Left cardiac atrium (tissue), 4 donors: ENCODE measurements around the gene CES4A. TPM values are rescaled to one million over a fixed set of nuclear protein-coding genes. Genes with fewer than 3 reads are reported as not detected.
"Not testable (repeated sequence)": the region's sequence is repeated elsewhere in the genome, so short reads cannot be mapped to it uniquely, and the experiment has no call there.

Experiments
- ATAC-seq, 2 donors: fragments of 200-7000 bp; cut with Tn5 transposase; one replicate each; pipeline ENCODE4 v1.9.1; 2020; ENCODE audit warnings: mild to moderate bottlenecking in 2 of 2, moderate library complexity in 2 of 2
- DNase-seq: peaks from one replicate; pipeline ENCODE4 v3.0.0-alpha.2; 2020
- intact Hi-C, 2 donors: fragments of 100-400 bp; cut with DNase I; formaldehyde crosslinking; loops; one replicate each; pipeline versions ENCODE4 v1.14.1 to v1.15.1; 2022 to 2023
- long read RNA-seq: library from polyadenylated mRNA; unstranded; transcript quantifications from one replicate; pipeline ENCODE4 v2.0.0, GENCODE V29; 2021
- total RNA-seq, 2 donors: library from RNA; stranded (reverse); fragmentation: NEBNext Ultra II Directional; extraction: Animal tissue kit (Norgen Biotek cat#: 25700); gene quantifications; one replicate each; pipeline ENCODE4 v1.2.1, GENCODE V29; 2021
- donor health status: DM: no; HTN: yes; CAD: no.
- donor health status: DM: no; HTN: yes; CAD: no; lungs with severe emphysema.
- donor health status: DM: yes; HTN: yes; CAD: no.
- donor health status: Dilated cardiomyopathy.

The CES4A gene
- 1 to 10 TPM; 5.2 to 8.5 TPM for total RNA-seq
- long read RNA-seq, partial matches to known transcripts: 2 of 6 reads
- long read RNA-seq, other reads (novel, unspliced or antisense): 3 of 6 reads

GRCh38 chr16:66988197-66988788, at the start of gene CES4A:
CES4A (plus strand) TSS chr16:66988589; CDS start chr16:66988773, 184 bp downstream.
- DNase-seq (no peak), ATAC-seq (peak; percentile 55 to 72)
- intact Hi-C loops: no loop called here

DNA sequence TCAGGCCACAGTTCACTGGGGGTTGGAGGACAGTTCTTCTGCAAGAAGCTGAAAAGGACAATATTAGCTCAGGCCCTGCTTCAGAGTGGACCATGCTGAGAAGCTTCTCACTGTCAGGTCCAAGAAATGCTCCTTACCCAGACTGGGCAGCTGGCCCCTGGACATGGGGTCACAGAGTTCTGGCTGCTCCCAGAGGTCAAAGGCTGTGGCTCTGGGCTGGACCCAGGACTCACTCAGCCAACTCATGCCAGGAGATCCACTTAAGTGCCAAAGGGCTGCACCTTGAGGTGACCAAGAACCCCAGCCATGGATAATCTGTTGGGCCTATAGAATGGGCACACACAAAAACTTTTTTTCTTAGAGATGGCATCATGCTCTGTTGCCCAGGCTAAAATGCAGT, 49.0 kb upstream of the CES4A start:
- ATAC-seq (no peak), DNase-seq (no peak)
- intact Hi-C loops: no loop called here

- ATAC-seq (no peak), DNase-seq (no peak)
- intact Hi-C loops: no loop called here
These were observed 48.2 kb upstream of the CES4A start for GRCh38 chr16:66940236-66940635.

- intact Hi-C loops: no loop called here
- DNase-seq (no peak), ATAC-seq (no peak)
These were observed 45.4 kb upstream of the CES4A start for GRCh38 chr16:66942981-66943380.

DNA sequence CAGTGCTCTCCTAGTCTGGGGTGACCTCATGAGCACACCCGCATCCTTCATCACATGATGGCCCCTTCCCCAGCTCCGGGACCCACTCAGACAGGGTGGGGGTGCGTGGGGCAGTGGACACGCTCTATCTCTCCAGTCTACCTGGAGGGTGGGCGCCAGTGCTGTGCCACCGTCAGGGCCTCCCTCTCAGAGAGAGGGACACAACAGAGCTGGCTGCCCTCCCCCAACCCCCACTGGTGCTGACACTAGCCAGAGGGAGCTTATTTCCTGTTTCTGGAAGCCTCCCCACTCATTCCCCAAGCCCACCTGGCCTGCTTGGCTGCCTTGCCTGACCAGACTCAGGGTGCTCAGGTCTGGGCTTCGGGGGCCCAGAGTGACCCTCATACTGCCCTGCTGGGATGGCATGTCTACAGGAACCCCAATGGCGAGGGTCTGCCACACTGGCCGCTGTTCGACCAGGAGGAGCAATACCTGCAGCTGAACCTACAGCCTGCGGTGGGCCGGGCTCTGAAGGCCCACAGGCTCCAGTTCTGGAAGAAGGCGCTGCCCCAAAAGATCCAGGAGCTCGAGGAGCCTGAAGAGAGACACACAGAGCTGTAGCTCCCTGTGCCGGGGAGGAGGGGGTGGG, 44.8 kb upstream of the CES4A start:
- no peak for DNase-seq
- ATAC-seq: no peak
- intact Hi-C loops: no loop called here

- DNase-seq: no peak
- ATAC-seq: no peak
- intact Hi-C loops: no loop called here
These were observed 44.3 kb upstream of the CES4A start for GRCh38 chr16:66944054-66944441.

GRCh38 chr16:66944971-66945370, 43.4 kb upstream of the CES4A start:
- intact Hi-C loops: loop anchor here in 1 of 2 donors (5.0 kb wide), 1 partner anchor 48 kb away; no protein-coding TSS in a partner anchor
- not testable (repeated sequence) for ATAC-seq

GRCh38 chr16:66945939-66946338, 42.5 kb upstream of the CES4A start:
- no peak for DNase-seq
- no peak for ATAC-seq
- intact Hi-C loops: loop anchor here in 1 of 2 donors (5.0 kb wide), 1 partner anchor 49 kb away; no protein-coding TSS in a partner anchor

More at GRCh38 chr16:66944971-66945370, 43.4 kb upstream of the CES4A start:
- not testable (repeated sequence) for DNase-seq

DNA sequence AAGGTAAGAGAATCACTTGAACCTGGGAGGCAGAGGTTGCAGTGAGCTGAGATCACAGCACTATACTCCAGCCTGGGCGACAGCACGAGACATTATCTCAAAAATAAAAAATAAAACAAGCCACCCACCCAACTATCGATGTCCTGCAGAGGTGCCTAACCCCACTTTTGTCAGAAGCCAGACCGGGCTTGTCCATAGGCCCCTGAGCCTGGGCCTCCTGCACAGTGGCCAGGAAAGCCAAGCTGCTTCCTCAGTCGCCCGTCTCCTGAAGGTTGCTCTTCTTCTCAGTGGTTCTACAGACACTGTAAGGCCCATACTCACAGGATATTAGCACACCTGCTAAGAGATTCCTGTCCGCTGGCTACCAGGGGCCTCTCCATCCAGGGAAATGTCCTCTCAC, 41.8 kb upstream of the CES4A start:
- DNase-seq (no peak), ATAC-seq (no peak)
- intact Hi-C loops: loop anchor here in 1 of 2 donors (5.0 kb wide), 1 partner anchor 49 kb away; no protein-coding TSS in a partner anchor

GRCh38 chr16:66946974-66947301, 41.5 kb upstream of the CES4A start:
- ATAC-seq: no peak
- no peak for DNase-seq
- intact Hi-C loops: loop anchor here in 1 of 2 donors (5.0 kb wide), 1 partner anchor 50 kb away; no protein-coding TSS in a partner anchor

DNA sequence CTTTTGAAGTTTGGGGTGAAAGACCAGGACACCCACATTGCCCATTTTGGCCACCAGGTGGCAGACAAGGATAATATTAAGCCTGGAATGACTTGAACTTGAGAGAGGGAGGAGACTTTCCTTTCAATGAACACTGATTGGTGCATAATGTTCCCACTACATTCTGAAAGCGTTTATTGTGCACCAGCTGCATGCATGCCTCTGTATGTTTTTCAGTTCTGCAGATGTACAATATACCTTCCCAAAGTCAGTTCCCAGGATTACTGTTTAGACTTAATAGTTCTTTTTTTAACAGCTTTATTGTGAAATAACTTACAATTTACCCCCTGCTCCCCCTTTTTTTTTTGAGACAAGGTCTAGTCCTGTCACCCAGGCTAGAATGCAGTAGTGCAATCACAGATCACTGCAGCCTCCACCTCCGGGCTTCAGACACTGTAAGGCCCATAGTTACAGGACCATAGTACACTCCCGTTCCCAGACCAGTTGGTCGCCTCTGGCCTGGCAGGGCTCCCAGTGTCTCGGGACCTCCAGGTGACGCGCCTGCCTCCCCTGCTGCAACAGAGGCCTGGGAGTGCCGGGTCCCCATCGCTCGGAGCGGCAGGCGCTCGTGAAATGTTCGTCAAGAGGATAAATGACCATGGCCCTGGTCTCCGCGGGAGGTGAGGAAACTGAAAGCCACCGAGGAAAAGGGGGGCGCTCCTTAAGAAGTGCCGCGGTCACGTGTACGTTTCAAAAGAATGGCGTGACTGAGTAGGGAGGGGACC, 40.9 kb upstream of the CES4A start:
- ATAC-seq (peak; percentile 72 to 79), DNase-seq (peak; percentile 84)
- intact Hi-C loops: loop anchor here in 1 of 2 donors (5.0 kb wide), 1 partner anchor 50 kb away; no protein-coding TSS in a partner anchor

GRCh38 chr16:66948134-66948836, 40.1 kb upstream of the CES4A start:
- intact Hi-C loops: loop anchor here in 1 of 2 donors (5.0 kb wide), 1 partner anchor 51 kb away; no protein-coding TSS in a partner anchor
- DNase-seq (no peak), ATAC-seq (peak; percentile 47 to 49)

DNA sequence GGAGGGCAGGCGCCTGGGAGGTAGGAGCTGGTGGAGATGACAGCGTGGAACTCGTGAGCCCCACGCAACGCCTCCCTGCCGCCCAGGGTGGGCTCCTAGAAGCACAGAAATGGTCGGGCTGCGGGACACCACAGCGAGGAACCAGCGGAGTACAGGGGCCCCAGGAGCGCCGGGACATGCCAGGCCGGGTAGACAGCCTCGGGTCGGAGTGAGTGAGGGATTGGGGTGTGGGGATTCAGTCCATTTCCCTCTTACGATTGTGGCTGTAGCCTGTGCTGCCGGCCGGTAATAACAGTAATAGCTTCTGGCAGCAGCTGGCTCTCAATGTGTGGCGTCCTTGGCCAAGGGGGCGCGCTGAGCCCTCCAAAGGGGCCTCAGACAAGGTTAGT, 39.6 kb upstream of the CES4A start:
- ATAC-seq: peak in 1 of 2 donors; percentile 4
- intact Hi-C loops: loop anchor here in 1 of 2 donors (5.0 kb wide), 1 partner anchor 52 kb away; no protein-coding TSS in a partner anchor

GRCh38 chr16:66949472-66949871, 38.9 kb upstream of the CES4A start:
- intact Hi-C loops: loop anchor here in 1 of 2 donors (5.0 kb wide), 1 partner anchor 52 kb away; no protein-coding TSS in a partner anchor
- DNase-seq (no peak), ATAC-seq (no peak)

More for the DNA sequence above, 39.6 kb upstream of the CES4A start:
- no peak for DNase-seq

- no peak for ATAC-seq
- intact Hi-C loops: no loop called here
- no peak for DNase-seq
These were observed 38.0 kb upstream of the CES4A start for GRCh38 chr16:66950437-66950836.

- ATAC-seq (no peak), DNase-seq (no peak)
- intact Hi-C loops: no loop called here
These were observed 37.2 kb upstream of the CES4A start for GRCh38 chr16:66950971-66951790.

DNA sequence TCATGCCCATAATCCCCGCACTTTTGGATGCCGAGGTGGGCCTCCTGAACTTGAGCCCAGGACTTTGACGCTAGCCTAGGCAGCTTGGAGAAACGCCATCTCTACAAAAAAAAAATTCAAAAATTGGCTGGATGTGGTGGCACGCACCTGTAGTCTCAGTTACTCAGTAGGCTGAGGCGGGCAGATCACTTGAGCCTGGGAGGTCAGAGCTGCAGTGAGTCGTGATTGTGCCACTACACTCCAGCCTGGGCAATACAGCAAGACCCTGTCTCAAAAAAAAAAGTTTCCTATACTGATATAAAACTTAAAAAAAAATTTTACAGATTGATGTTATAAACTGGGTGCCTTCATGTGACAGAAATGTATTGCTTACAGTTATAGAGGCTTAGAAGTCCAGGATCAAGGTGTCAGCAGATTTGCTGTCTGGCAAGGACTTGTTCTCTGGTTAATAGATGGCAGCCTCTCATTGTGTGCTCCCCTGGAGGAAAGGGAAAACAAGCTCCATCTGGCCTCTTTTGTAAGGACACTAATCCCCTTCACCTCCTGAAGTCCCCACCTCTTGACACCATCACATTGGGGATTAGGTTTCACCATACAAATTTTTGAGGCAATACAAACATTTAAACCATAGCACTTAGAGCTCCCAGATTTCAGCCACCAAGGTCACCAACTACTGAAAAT, 35.8 kb upstream of the CES4A start:
- ATAC-seq (no peak), DNase-seq (no peak)
- intact Hi-C loops: no loop called here
